Melanocyte of skin (primary cell): ENCODE measurements around the gene AGAP4. TPM values are rescaled to one million over a fixed set of nuclear protein-coding genes. Genes with fewer than 3 reads are reported as not detected.

ENCODE experiments used
- small RNA-seq, 2 donors: library from RNA; depleted of rRNA; stranded (forward); fragments of <200 nt; gene quantifications; one replicate each; pipeline ENCODE3, GENCODE V24; 2012
- total RNA-seq, 2 donors: library from RNA; depleted of rRNA; stranded (reverse); fragments of >200 nt; gene quantifications; 2 replicates each; pipeline ENCODE4 v1.2.3, GENCODE V29; 2012

Gene AGAP4
- total RNA-seq = 1 to 10 TPM; 4.1 to 6.3 TPM

DNA sequence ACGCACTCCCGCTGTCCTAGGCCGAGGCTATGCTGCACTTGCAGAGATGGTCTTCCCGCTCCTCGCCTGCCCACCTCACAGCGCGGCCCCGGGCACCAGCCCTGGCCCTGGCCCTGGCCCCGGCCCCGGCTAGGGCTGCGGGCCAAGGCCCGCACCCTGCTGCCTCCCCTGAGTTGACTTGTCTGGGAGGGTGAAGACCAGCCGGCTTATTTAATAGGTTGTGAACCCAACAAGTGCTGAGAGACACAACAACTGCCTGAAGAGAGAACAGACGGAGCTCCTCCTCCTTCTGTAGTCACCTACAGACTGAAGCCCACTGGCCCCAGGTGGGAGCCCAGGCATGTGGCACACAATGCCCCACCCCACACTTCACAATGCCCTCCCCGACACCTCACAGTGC is at the start of gene AGAP4:
AGAP4 (minus strand) TSS at position 101 of the 400 bp plus-strand sequence. CDS start 153 bp downstream, outside the sequence.

Small RNA genes within 50 kb of the gene (small RNA-seq; reads per million reads assigned to genes)
- gene AC012044.1 (0 reads per million in 2 donors), gene RNA5SP310 (0 reads per million in 2 donors)

Other genes with a start within 250 kb of the AGAP4 start
- 1 to 10 TPM; 4.5 to 7.0 TPM for gene ZFAND4, start 174.7 kb downstream of the AGAP4 start, total RNA-seq
- gene WASHC2C, start 120.2 kb downstream of the AGAP4 start, total RNA-seq = 10 to 100 TPM; 23.3 to 36.1 TPM
- gene TIMM23, start 125.0 kb upstream of the AGAP4 start, total RNA-seq = 10 to 100 TPM; 49.6 to 95.9 TPM
- gene NCOA4, start 183.1 kb upstream of the AGAP4 start, total RNA-seq = 100 to 1,000 TPM; 175 to 190 TPM
- not detected for gene MSMB, start 198.8 kb upstream of the AGAP4 start, total RNA-seq